DMS79 (cell line): ENCODE measurements around the gene NRG3.

Experiments
- DNase-seq: peaks from one replicate; lab custom pipeline; 2025; lab: John Stamatoyannopoulos, UW

Gene NRG3

GRCh38 chr10:82468453-82468852 lies 593.5 kb downstream of the NRG3 start:
- DNase-seq: no peak

DNA sequence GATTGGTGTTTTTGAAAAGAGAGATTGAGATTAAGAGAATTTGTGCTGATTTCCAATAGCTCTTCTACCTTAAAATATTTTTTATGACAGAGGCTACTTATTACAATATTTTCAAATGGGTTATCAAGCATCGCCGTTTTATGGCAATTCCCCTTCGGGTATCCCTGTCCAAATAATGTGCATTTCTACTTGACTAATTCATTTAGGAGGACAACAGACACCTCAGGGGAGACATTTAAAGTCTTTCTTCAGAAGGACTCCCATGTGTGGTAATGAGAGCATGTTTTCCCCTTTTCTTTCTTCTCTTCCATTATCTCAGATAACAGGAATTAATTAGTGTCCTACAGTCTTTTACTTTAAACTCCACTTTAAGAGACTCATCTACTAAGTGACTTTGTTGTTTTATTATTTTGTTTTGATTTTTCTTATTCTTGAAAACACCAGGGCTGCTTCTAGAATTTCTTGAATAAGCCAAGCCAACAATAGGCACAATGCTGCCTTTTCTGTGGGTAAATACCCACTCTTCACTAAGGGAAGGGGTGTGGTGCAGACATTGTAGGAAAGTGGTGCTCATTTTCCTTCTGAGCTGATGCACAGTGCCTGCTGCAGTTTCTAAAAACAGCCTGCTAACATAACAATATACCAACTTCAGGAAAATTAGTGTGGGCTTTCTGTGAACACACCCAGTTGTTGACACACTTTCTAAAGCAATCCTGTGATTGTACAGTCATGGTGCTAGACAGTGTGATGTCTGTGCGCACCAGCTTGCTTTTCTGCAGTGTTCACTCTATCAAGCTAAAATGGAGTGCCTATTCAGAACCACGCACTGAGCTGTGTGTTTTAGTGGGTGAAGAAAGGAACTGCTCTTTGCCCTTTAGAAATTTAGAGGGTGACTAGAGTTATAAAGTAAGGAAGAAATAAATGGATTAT lies 597.7 kb downstream of the NRG3 start:
- DNase-seq: no peak

DNA sequence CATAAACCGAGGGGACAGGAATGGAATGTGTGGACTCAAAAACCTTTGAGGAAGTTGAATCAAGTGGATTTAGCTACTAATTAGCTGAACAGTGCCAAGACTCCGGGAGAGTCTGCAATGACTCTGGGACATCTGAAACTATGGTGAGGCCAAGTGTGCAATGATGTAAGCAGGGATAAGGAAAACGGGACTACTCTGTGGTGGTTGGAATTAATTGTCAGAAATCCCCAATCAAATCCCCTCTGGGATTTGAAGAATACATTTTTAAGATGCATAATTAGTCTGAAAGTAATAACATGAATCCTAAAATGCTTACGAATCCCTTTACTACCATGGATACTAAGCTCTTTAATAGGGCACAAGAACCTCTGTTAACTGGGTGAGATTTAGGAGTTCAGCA lies 602.8 kb downstream of the NRG3 start:
- DNase-seq: no peak

DNA sequence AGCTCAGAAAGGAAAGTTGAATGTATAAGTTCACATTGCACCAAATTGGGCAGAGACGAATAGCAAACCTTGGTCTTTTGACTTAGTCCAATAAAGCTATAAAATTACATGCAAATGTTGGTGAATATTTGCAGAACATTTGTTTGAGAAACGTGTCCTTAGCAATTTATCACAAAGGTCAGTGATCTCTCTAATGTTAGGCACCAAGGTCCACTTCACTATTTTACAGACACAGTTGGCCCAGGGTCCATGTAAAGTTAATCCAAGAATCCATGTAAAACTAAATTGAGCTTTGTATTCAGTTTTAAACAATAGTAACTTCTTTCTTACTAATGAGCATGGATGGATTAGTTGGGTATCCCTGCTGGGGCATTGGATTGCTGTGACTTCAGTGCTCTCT lies 617.7 kb downstream of the NRG3 start:
- DNase-seq: no peak

GRCh38 chr10:82496114-82496513 lies 621.1 kb downstream of the NRG3 start:
- no peak for DNase-seq

DNA sequence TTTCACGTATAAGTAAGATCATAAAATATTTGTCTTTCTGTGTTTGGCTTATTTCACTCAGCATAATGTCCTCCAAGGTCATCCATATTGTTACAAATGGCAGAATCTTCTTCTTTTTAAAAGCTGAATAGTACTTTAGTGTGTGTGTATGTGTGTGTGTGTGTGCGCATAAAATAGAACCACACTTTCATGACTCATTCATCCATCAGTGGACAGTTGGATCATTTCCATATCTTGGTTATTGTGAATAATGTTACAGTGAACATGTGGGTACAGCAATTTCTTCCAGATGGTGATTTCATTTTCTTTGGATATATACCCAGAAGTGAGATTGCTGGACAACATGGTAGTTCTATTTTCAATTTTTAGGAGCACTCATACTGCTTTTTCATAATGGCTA lies 622.4 kb downstream of the NRG3 start:
- DNase-seq: no peak

DNA sequence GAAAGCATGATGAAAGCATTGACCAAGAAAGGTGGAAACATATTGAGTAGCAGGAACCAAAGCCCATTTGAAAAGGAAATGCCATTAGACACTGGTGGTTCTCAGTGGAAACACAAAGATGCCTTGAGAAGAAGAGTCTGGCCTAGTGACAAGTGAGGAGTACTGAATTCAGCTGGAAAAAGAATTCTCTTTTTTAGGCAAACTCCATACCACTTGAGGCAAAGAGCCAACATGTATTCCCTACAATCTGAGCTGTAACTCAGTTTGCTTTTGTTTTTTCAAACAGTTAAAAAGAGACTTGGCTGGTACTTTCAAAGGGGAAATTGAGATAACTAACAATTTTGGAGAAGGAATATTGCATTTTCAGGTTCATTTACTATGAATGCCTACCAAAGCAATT lies 624.0 kb downstream of the NRG3 start:
- DNase-seq: no peak

- no peak for DNase-seq
Measured at GRCh38 chr10:82505009-82505408, 630.0 kb downstream of the NRG3 start.

GRCh38 chr10:82506680-82507376 lies 631.8 kb downstream of the NRG3 start:
- no peak for DNase-seq

GRCh38 chr10:82515256-82515655 lies 640.3 kb downstream of the NRG3 start:
- no peak for DNase-seq

- DNase-seq: no peak
Measured at GRCh38 chr10:82529062-82529461, 654.1 kb downstream of the NRG3 start.

DNA sequence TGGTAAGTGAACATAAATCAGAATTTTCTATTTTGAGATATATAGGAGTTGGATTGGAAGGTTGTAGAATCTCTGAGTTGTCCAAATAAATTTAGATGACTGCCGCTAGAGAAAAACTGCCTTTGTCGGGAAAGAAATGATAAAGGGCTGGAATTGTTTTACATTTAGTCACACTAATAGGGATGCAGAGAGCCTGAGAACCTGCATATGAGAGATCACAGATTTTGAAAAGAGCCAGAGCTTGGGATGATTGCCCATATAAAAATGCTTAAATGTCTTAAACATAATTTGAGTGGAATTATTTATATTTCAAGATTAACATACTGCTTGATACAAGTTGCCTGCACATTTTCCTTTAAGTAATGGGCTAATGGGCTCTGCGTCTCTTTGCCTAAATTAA lies 660.5 kb downstream of the NRG3 start:
- no peak for DNase-seq

DNA sequence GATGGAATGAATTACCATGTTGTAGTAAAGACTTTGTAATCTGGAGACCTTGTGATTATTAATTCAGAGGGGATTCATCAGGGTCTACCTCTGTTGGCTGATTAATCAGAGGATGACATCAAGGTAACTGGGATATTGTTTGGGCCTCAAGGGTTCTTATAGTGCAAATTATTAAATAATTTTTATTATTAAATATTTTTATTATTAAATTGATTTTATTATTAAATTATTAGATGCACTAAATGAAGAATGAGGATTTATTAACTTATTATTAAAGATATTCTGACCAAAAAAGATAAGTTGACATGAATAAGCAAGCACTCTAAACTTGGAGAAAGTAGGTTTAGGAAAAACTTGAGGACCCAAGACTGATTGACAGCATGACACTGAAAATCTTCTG lies 661.7 kb downstream of the NRG3 start:
- no peak for DNase-seq

- no peak for DNase-seq
Measured at GRCh38 chr10:82538272-82538671, 663.3 kb downstream of the NRG3 start.

GRCh38 chr10:82543631-82544030 lies 668.6 kb downstream of the NRG3 start:
- DNase-seq: no peak

DNA sequence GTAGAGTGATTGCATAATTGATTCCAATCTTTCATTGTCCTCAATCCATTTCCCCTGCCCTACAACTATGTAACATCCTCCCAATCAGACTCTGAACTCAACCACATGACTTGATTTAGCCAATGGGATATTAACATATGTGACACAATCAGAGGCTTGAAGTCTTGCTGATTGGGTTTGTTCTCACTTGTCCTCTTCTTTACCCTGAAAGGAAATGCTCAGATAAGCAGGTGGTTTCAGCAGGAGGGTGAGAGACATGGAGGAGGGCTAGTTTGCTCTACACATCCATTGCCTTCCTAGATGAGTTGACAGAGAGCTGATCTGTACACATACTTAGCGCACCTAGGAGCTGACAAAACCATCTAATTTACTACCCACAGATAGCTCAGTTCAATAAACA lies 669.4 kb downstream of the NRG3 start:
- DNase-seq: no peak

DNA sequence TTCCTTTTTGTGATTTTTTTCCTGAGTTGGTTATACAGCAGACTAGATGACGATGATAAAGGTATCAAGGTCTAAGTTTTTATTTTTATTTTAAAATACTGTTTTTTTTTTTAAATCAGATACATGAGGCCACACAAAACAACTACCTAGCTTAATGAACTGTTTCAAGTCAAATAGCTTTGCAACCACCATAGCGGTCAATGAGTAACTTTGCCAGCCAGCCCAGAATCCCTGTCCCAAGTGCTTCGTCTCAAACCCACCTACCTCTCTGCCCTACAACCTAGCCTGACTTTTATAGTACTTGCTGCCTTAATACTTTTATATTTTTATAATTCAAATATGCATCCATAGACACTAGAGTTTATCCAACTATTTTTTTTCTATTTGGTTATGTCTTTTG lies 676.5 kb downstream of the NRG3 start:
- DNase-seq: no peak

DNA sequence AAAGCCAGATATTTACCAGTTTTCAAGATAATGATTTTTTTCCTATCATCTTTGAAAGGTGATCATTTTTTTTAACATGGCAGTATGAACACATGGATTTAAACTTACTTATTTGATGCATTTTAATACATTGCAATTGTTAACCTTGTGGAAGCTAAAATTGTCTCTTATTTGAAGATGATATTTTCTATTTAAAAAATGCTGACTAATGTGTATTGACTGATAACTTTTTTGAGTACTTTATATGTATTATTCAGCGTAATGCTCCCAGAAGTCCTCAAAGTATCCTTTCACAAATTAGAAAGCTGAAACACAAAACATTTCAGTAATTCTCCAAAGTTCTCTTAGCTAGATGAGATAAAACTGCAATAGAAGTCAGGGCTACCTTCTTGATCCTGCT lies 677.3 kb downstream of the NRG3 start:
- no peak for DNase-seq

DNA sequence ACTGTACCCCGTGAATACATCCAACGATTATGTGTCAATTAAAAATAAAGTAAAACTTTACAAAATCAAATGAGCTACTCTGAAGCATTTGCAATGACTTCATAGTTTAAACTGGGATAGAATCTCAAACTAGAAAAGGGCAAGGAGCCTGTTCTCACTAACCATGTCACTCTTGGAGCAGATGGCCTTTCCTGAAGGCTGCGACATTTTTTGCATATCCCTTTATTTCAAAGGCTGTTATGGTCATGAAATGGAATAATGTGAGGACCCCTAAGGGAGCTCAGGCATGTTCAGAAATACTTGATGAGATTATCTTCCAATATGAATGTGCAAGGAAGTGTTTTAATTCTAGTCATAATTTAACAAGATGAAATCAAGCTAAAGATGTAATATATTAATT lies 679.4 kb downstream of the NRG3 start:
- no peak for DNase-seq

DNA sequence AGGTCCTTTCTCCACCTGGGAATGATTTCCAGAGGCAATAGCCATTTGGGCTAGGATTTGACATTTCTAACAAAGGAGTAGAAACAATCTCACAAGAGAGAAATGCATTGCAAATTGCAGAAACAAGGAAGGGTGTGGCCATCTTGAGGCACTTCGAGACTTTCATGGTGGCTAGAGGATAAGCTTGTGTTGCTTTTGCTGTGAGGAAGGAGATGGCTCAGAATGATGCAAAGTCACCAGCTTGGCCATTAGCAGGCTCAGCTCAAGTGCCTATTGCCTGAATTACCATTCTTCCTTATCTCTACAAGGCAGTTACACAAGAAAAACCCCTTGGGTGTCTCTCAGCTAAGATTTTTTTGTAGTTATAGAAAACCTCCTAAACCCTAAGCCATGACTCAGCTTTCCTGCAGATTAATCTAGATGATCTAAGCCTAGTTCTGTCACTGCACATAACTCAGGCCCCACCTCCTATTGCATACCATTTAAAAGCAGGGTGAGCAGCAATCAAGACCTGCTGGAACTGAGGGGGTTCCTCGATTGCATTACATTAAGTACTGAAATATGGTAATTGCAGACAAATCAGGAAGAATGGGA lies 683.1 kb downstream of the NRG3 start:
- no peak for DNase-seq

- DNase-seq: no peak
Measured at GRCh38 chr10:82564353-82565196, 689.6 kb downstream of the NRG3 start.

DNA sequence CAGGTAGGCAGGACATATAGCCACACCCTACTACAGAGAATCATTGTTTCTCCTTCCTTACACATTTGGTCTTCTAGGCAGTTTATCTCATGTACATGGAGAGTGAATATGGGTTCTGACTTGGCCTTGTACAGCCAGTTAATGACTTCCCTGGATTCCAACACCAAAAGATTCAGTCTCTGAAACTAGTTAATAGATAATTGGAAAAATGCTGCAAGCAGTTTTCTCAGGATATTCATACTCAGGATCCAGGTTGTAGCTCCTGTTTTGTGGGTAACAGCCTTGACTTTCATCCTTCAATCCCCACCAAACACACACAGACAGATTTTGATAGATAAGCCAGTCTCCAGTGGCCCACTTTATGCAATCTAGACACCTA lies 690.2 kb downstream of the NRG3 start:
- no peak for DNase-seq
